PC-3 (cell line): Measurements from ENCODE around the gene GPA33. TPM values are rescaled to one million over a fixed set of nuclear protein-coding genes. Genes with fewer than 3 reads are reported as not detected.

Experiments used
- ATAC-seq: fragments of 200-7000 bp; cut with Tn5 transposase; 2 replicates; pipeline ENCODE4 v1.9.1; 2020; ENCODE audit warnings: mild to moderate bottlenecking, moderate library complexity
- BruUV-seq: library from RNA; stranded (reverse); fragments of 400-500 nt; replicated peaks from 2 replicates; lab custom pipeline; 2021; lab: Mats Ljungman, UMichigan
- CTCF ChIA-PET: fragments of 300-600 bp; sonication (Branson Sonifier 250); formaldehyde crosslinking; loops from one replicate; lab custom pipeline; 2022; ENCODE audit warnings: antibody characterized with exemption; lab: Charles Lee
- POLR2A ChIA-PET: fragments of 300-600 bp; sonication (Branson Sonifier 250); formaldehyde crosslinking; loops from one replicate; lab custom pipeline; 2022; ENCODE audit warnings: antibody characterized with exemption; ENCODE audit not compliant: unreplicated experiment; lab: Charles Lee
- DNase-seq: peaks from one replicate; pipeline ENCODE4 v3.0.0-alpha.2; 2015
- H2AFZ ChIP-seq: fragments of 300-600 bp; sonication (generic); 2 replicates; pipeline ENCODE4 v1.6.0; 2016; ENCODE audit warnings: antibody characterized with exemption, low read length
- H3F3A ChIP-seq: fragments of 300-600 bp; sonication (generic); one replicate; pipeline ENCODE4 v1.6.0; 2017; ENCODE audit warnings: antibody characterized with exemption, low read length, control low read depth, mild to moderate bottlenecking; ENCODE audit not compliant: unreplicated experiment
- H3K27ac ChIP-seq: fragments of 300-600 bp; sonication (generic); 2 replicates; pipeline ENCODE4 v1.5.1; 2016; ENCODE audit warnings: mild to moderate bottlenecking, low read length
- H3K27me3 ChIP-seq: fragments of 300-600 bp; sonication (generic); 2 replicates; pipeline ENCODE4 v1.6.1; 2016; ENCODE audit warnings: low read length, mixed read lengths
- H3K36me3 ChIP-seq: fragments of 300-600 bp; sonication (generic); 2 replicates; pipeline ENCODE4 v1.6.1; 2016; ENCODE audit warnings: low read depth, mixed run types, low read length, mixed read lengths
- H3K4me1 ChIP-seq: fragments of 300-600 bp; sonication (generic); 2 replicates; pipeline ENCODE4 v1.5.1; 2016; ENCODE audit warnings: low read length; ENCODE audit not compliant: insufficient read depth
- H3K4me2 ChIP-seq: fragments of 300-600 bp; sonication (generic); 2 replicates; pipeline ENCODE4 v1.6.0; 2016; ENCODE audit warnings: low read length
- H3K4me3 ChIP-seq: fragments of 300-600 bp; sonication (generic); 2 replicates; pipeline ENCODE4 v1.5.1; 2016; ENCODE audit warnings: mild to moderate bottlenecking, low read length, mixed read lengths
- H3K79me2 ChIP-seq: fragments of 300-600 bp; sonication (generic); 2 replicates; pipeline ENCODE4 v1.6.1; 2017; ENCODE audit warnings: low read length, mixed read lengths
- H3K9ac ChIP-seq: fragments of 300-600 bp; sonication (generic); 2 replicates; pipeline ENCODE4 v1.6.0; 2016; ENCODE audit warnings: mild to moderate bottlenecking, low read length
- H3K9me2 ChIP-seq: fragments of 300-600 bp; sonication (generic); replicated peaks from 2 replicates; pipeline ENCODE4 v1.6.1; 2016; ENCODE audit warnings: mixed run types, low read length, mixed read lengths
- H3K9me3 ChIP-seq: fragments of 300-600 bp; sonication (generic); 2 replicates; pipeline ENCODE4 v1.6.1; 2016; ENCODE audit warnings: low read length, mixed read lengths
- H4K20me1 ChIP-seq: fragments of 300-600 bp; sonication (generic); 2 replicates; pipeline ENCODE4 v1.6.1; 2016; ENCODE audit warnings: low read length, mixed read lengths
- CTCF ChIP-seq: fragments of 300-600 bp; sonication (generic); conservative IDR thresholded peaks from 2 replicates; pipeline ENCODE4 v1.5.1; 2017; ENCODE audit warnings: antibody characterized with exemption, low read depth, mild to moderate bottlenecking, low read length
- EZH2 ChIP-seq: fragments of 300-600 bp; sonication (generic); IDR thresholded peaks from one replicate; pipeline ENCODE4 v1.6.1; 2017; ENCODE audit warnings: antibody characterized with exemption, mild to moderate bottlenecking, low read length; ENCODE audit not compliant: unreplicated experiment
- EZH2phosphoT487 ChIP-seq: fragments of 300-600 bp; sonication (generic); IDR thresholded peaks from 2 replicates; pipeline ENCODE4 v1.6.1; 2018; ENCODE audit warnings: mild to moderate bottlenecking, antibody characterized with exemption, low read length, borderline replicate concordance
- intact Hi-C: fragments of 100-400 bp; cut with micrococcal nuclease; formaldehyde crosslinking; loops from 2 replicates; pipeline ENCODE4 v1.9.0; 2023
- total RNA-seq: library from RNA; depleted of rRNA; stranded (reverse); fragments of >200 nt; gene quantifications from 2 replicates; pipeline ENCODE4 v1.2.3, GENCODE V29; 2014

Gene GPA33
- total RNA-seq, 1 experiment from 2014 or later, result 0.04 TPM

DNA sequence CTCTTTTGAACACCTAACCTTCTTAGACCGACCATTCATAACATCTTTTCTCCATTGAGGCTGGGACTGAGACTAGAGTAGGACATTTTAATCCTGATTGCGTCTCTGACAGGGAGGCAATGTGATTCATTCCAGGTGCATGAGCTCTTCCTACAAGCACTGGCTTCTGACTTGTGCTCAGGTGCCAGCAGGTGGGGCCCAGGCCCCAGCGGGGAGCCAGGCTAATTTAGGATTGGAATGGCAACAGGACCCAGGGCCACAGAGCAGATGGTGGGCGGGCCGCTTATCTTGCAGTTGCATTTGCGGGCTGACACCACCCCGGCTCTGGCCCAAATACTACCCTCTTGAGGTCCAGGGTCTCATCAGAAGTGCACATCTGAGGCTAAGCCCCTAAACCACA, 4.1 kb downstream of the GPA33 start:
- no TSS peak for BruUV-seq
- no peak overlapping the region for H3K9ac ChIP-seq
- H3K4me1 ChIP-seq, result peaks cover 15% of the 10 kb centered on the region
- ATAC-seq (no peak), DNase-seq (no peak)
- H3K4me3 ChIP-seq, result no peak overlapping the region
- intact Hi-C loops, result no loop called here
- ChIA-PET POLR2A (no interaction called here), CTCF (interaction anchor here (1.8 kb wide), 1 partner anchor 134 kb away, joined by 11 read pairs; no protein-coding TSS in a partner anchor)
- no peaks in the 10 kb centered on the region for H3K79me2 ChIP-seq
- no peaks in the 10 kb centered on the region for H4K20me1 ChIP-seq
- no peaks in the 10 kb centered on the region for H3K36me3 ChIP-seq
- H2AFZ ChIP-seq, result no peak overlapping the region
- no peak overlapping the region for H3K4me2 ChIP-seq
- no peaks in the 10 kb centered on the region for H3F3A ChIP-seq
- H3K9me3 ChIP-seq, result no peaks in the 10 kb centered on the region
- H3K9me2 ChIP-seq, result no peaks in the 10 kb centered on the region
- no peaks in the 10 kb centered on the region for H3K27me3 ChIP-seq
- H3K27ac ChIP-seq, result no peak overlapping the region
- TF ChIP-seq EZH2phosphoT487 (no peak), EZH2 (no peak), CTCF (no peak)

DNA sequence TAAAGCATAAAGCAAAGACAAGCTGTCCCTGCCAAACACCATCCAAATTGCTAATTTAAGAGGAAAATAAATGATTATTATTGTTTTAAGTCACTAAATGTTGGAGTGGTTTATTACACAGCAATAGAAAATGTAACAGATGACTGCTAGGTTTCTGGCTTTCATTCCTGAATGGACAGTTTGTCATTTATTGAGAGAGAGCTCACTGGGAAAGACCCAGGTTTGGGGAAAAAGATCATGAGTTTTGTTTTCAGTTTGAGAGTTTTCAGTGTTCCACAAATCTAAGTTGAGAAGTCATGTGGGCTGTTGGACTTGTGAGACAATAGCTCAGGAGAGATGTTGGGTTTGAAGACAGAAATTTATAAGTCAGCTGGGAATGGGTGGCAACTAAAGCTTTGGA, 5.4 kb downstream of the GPA33 start:
- Histone ChIP-seq H3F3A (no peaks in the 10 kb centered on the region), H3K9ac (no peak overlapping the region), H3K4me2 (no peak overlapping the region), H3K79me2 (no peaks in the 10 kb centered on the region), H3K9me3 (no peaks in the 10 kb centered on the region), H3K9me2 (no peaks in the 10 kb centered on the region), H4K20me1 (no peaks in the 10 kb centered on the region), H3K27ac (no peak overlapping the region), H2AFZ (no peak overlapping the region), H3K36me3 (no peaks in the 10 kb centered on the region), H3K4me1 (peaks cover 15% of the 10 kb centered on the region), H3K27me3 (no peaks in the 10 kb centered on the region), H3K4me3 (no peak overlapping the region)
- ATAC-seq (no peak), DNase-seq (no peak)
- TF ChIP-seq EZH2phosphoT487 (no peak), CTCF (no peak), EZH2 (no peak)
- no TSS peak for BruUV-seq
- ChIA-PET CTCF (interaction anchor here (1.8 kb wide), 1 partner anchor 135 kb away, joined by 11 read pairs; no protein-coding TSS in a partner anchor), POLR2A (no interaction called here)
- intact Hi-C loops, result no loop called here

GRCh38 chr1:167083871-167084270, 6.3 kb downstream of the GPA33 start:
- ChIA-PET POLR2A (no interaction called here), CTCF (no interaction called here)
- Histone ChIP-seq H3K36me3 (no peaks in the 10 kb centered on the region), H3K79me2 (no peaks in the 10 kb centered on the region), H4K20me1 (no peaks in the 10 kb centered on the region), H3K4me3 (no peak overlapping the region), H3K27ac (no peak overlapping the region), H3K4me1 (peaks cover 15% of the 10 kb centered on the region), H3F3A (no peaks in the 10 kb centered on the region), H3K4me2 (no peak overlapping the region), H3K27me3 (no peaks in the 10 kb centered on the region), H3K9me2 (no peaks in the 10 kb centered on the region), H3K9me3 (no peaks in the 10 kb centered on the region), H2AFZ (no peak overlapping the region), H3K9ac (no peak overlapping the region)
- DNase-seq (no peak), ATAC-seq (no peak)
- BruUV-seq, result no TSS peak
- TF ChIP-seq CTCF (no peak), EZH2phosphoT487 (no peak), EZH2 (no peak)
- intact Hi-C loops, result no loop called here
